ENCODE data around the gene SETD9. TPM values are rescaled to one million over a fixed set of nuclear protein-coding genes. Genes with fewer than 3 reads are reported as not detected.
A peak's percentile ranks its signal among the peaks of the same experiment; 100 is the strongest.

Gene SETD9
- 10 to 100 TPM; 10.1 to 29.2 (median 15.0) TPM for polyA plus RNA-seq
- long read RNA-seq, donor 1, transcript SETD9-202 (5 exons, 1,009 nt), result minor isoform, 5 of 28 reads
- long read RNA-seq, donor 1, transcript SETD9-201 (6 exons, 1,619 nt), result major isoform, 6 of 28 reads
- long read RNA-seq, donor 1, partial matches to known transcripts, result 12 of 28 reads
- long read RNA-seq, donor 1, other reads (novel, unspliced or antisense), result 0 of 28 reads
- long read RNA-seq, donor 2, partial matches to known transcripts, result 0 of 2 reads
- long read RNA-seq, donor 2, other reads (novel, unspliced or antisense), result 0 of 2 reads
- long read RNA-seq, donor 3, partial matches to known transcripts, result 6 of 10 reads
- long read RNA-seq, donor 3, other reads (novel, unspliced or antisense), result 0 of 10 reads
- long read RNA-seq, donor 4, result 0 reads
- long read RNA-seq, donor 5, result 0 reads
- long read RNA-seq, donor 6, partial matches to known transcripts, result 0 of 7 reads
- long read RNA-seq, donor 6, other reads (novel, unspliced or antisense), result 0 of 7 reads
- long read RNA-seq, donor 7, transcript SETD9-201 (6 exons, 1,619 nt), result major isoform, 5 of 10 reads
- long read RNA-seq, donor 7, transcript SETD9-202 (5 exons, 1,009 nt), result major isoform, 5 of 10 reads
- long read RNA-seq, donor 7, partial matches to known transcripts, result 0 of 10 reads
- long read RNA-seq, donor 7, other reads (novel, unspliced or antisense), result 0 of 10 reads
- long read RNA-seq, donor 8, result 0 reads
- long read RNA-seq, donor 9, partial matches to known transcripts, result 0 of 1 reads
- long read RNA-seq, donor 9, other reads (novel, unspliced or antisense), result 0 of 1 reads
- long read RNA-seq, donor 10, partial matches to known transcripts, result 12 of 16 reads
- long read RNA-seq, donor 10, other reads (novel, unspliced or antisense), result 0 of 16 reads

- WGBS, 3 donors, result 0% methylated on average over 68 to 84 of the region's 84 CpGs
- Histone ChIP-seq H3K9me3 (ENCODE audit: control insufficient read depth in 2 of 2, insufficient read depth in 1 of 2, low read depth in 1 of 2, low read length in 1 of 2) (no peaks in the 10 kb centered on the region), H3K4me3 (ENCODE audit: low read depth in 1 of 3, low read length in 3 of 3) (peak within 1 kb of the TSS; percentile 33 to 72 (median 57)), H3K27ac (ENCODE audit: low read depth in 1 of 3, low read length in 2 of 3) (peak within 1 kb of the TSS; percentile 97 to 99 (median 98)), H3K36me3 (ENCODE audit: control insufficient read depth in 3 of 3, insufficient read depth in 2 of 3, low read depth in 1 of 3, low read length in 3 of 3) (peaks cover 0 to 10% (median 1%) of the 10 kb centered on the region in 3 donors), H3K4me1 (ENCODE audit: control insufficient read depth in 3 of 3, insufficient read depth in 2 of 3, low read depth in 1 of 3, low read length in 2 of 3) (peaks cover 0 to 5% (median 5%) of the 10 kb centered on the region in 3 donors), H3K27me3 (ENCODE audit: control insufficient read depth in 3 of 3, insufficient read depth in 3 of 3, low read length in 3 of 3) (no peaks in the 10 kb centered on the region)
- FAIRE-seq (no peak), DNase-seq (peak; percentile 98 to 99)
Observed at GRCh38 chr5:56909294-56910209, at the start of gene SETD9. Gene SETD9, plus strand, starts transcription at chr5:56909596. Its CDS starts 50 bp downstream, at chr5:56909646.

- Histone ChIP-seq H3K9me3 (ENCODE audit: control insufficient read depth in 2 of 2, insufficient read depth in 1 of 2, low read depth in 1 of 2, low read length in 1 of 2) (no peaks in the 10 kb centered on the region), H3K4me3 (ENCODE audit: low read depth in 1 of 3, low read length in 3 of 3) (no peak overlapping the region), H3K27ac (ENCODE audit: low read depth in 1 of 3, low read length in 2 of 3) (no peak overlapping the region), H3K4me1 (ENCODE audit: control insufficient read depth in 3 of 3, insufficient read depth in 2 of 3, low read depth in 1 of 3, low read length in 2 of 3) (peaks cover 0 to 4% (median 0%) of the 10 kb centered on the region in 3 donors), H3K36me3 (ENCODE audit: control insufficient read depth in 3 of 3, insufficient read depth in 2 of 3, low read depth in 1 of 3, low read length in 3 of 3) (peaks cover 4 to 21% (median 15%) of the 10 kb centered on the region in 3 donors), H3K27me3 (ENCODE audit: control insufficient read depth in 3 of 3, insufficient read depth in 3 of 3, low read length in 3 of 3) (no peaks in the 10 kb centered on the region)
- DNase-seq (no peak), FAIRE-seq (no peak)
- WGBS, 3 donors, result 85 to 90% (median 90%) methylated on average over 4 of the region's 4 CpGs
Observed at GRCh38 chr5:56861893-56862485, 47.4 kb upstream of the SETD9 start.

GRCh38 chr5:56862909-56863308 is 46.5 kb upstream of the SETD9 start:
- H3K9me3 ChIP-seq (ENCODE audit: control insufficient read depth in 2 of 2, insufficient read depth in 1 of 2, low read depth in 1 of 2, low read length in 1 of 2), result no peaks in the 10 kb centered on the region
- peaks cover 0 to 4% (median 0%) of the 10 kb centered on the region in 3 donors for H3K4me1 ChIP-seq (ENCODE audit: control insufficient read depth in 3 of 3, insufficient read depth in 2 of 3, low read depth in 1 of 3, low read length in 2 of 3)
- H3K27me3 ChIP-seq (ENCODE audit: control insufficient read depth in 3 of 3, insufficient read depth in 3 of 3, low read length in 3 of 3), result no peaks in the 10 kb centered on the region
- peaks cover 2 to 21% (median 13%) of the 10 kb centered on the region in 3 donors for H3K36me3 ChIP-seq (ENCODE audit: control insufficient read depth in 3 of 3, insufficient read depth in 2 of 3, low read depth in 1 of 3, low read length in 3 of 3)
- H3K27ac ChIP-seq (ENCODE audit: low read depth in 1 of 3, low read length in 2 of 3), result no peak overlapping the region
- H3K4me3 ChIP-seq (ENCODE audit: low read depth in 1 of 3, low read length in 3 of 3), result no peak overlapping the region
- WGBS, 3 donors, result 70 to 79% (median 74%) methylated on average over 3 of the region's 3 CpGs
- FAIRE-seq (no peak), DNase-seq (peak in 1 of 2 donors; percentile 50)

GRCh38 chr5:56871777-56872176 is 37.6 kb upstream of the SETD9 start:
- no peaks in the 10 kb centered on the region for H3K27me3 ChIP-seq (ENCODE audit: control insufficient read depth in 3 of 3, insufficient read depth in 3 of 3, low read length in 3 of 3)
- H3K4me1 ChIP-seq (ENCODE audit: control insufficient read depth in 3 of 3, insufficient read depth in 2 of 3, low read depth in 1 of 3, low read length in 2 of 3), result no peaks in the 10 kb centered on the region
- H3K9me3 ChIP-seq (ENCODE audit: control insufficient read depth in 2 of 2, insufficient read depth in 1 of 2, low read depth in 1 of 2, low read length in 1 of 2), result no peaks in the 10 kb centered on the region
- DNase-seq, result no peak
- peaks cover 6 to 18% (median 10%) of the 10 kb centered on the region in 3 donors for H3K36me3 ChIP-seq (ENCODE audit: control insufficient read depth in 3 of 3, insufficient read depth in 2 of 3, low read depth in 1 of 3, low read length in 3 of 3)
- no peak overlapping the region for H3K27ac ChIP-seq (ENCODE audit: low read depth in 1 of 3, low read length in 2 of 3)
- 83 to 94% (median 92%) methylated on average over 2 of the region's 2 CpGs for WGBS, 3 donors
- H3K4me3 ChIP-seq (ENCODE audit: low read depth in 1 of 3, low read length in 3 of 3), result no peak overlapping the region
- no peak for FAIRE-seq

GRCh38 chr5:56873056-56873455 is 36.3 kb upstream of the SETD9 start:
- 58 to 98% (median 77%) methylated on average over 3 of the region's 3 CpGs for WGBS, 3 donors
- Histone ChIP-seq H3K9me3 (ENCODE audit: control insufficient read depth in 2 of 2, insufficient read depth in 1 of 2, low read depth in 1 of 2, low read length in 1 of 2) (no peaks in the 10 kb centered on the region), H3K27me3 (ENCODE audit: control insufficient read depth in 3 of 3, insufficient read depth in 3 of 3, low read length in 3 of 3) (no peaks in the 10 kb centered on the region), H3K4me1 (ENCODE audit: control insufficient read depth in 3 of 3, insufficient read depth in 2 of 3, low read depth in 1 of 3, low read length in 2 of 3) (no peaks in the 10 kb centered on the region), H3K27ac (ENCODE audit: low read depth in 1 of 3, low read length in 2 of 3) (no peak overlapping the region), H3K36me3 (ENCODE audit: control insufficient read depth in 3 of 3, insufficient read depth in 2 of 3, low read depth in 1 of 3, low read length in 3 of 3) (peaks cover 7 to 16% (median 14%) of the 10 kb centered on the region in 3 donors), H3K4me3 (ENCODE audit: low read depth in 1 of 3, low read length in 3 of 3) (no peak overlapping the region)
- FAIRE-seq, result no peak
- DNase-seq, result no peak

GRCh38 chr5:56876327-56876726 is 33.1 kb upstream of the SETD9 start:
- H3K27me3 ChIP-seq (ENCODE audit: control insufficient read depth in 3 of 3, insufficient read depth in 3 of 3, low read length in 3 of 3), result no peaks in the 10 kb centered on the region
- DNase-seq, result no peak
- peaks cover 11 to 16% (median 15%) of the 10 kb centered on the region in 3 donors for H3K36me3 ChIP-seq (ENCODE audit: control insufficient read depth in 3 of 3, insufficient read depth in 2 of 3, low read depth in 1 of 3, low read length in 3 of 3)
- no peak for FAIRE-seq
- 82 to 89% (median 88%) methylated on average over 3 of the region's 3 CpGs for WGBS, 3 donors
- no peaks in the 10 kb centered on the region for H3K4me1 ChIP-seq (ENCODE audit: control insufficient read depth in 3 of 3, insufficient read depth in 2 of 3, low read depth in 1 of 3, low read length in 2 of 3)
- no peak overlapping the region for H3K27ac ChIP-seq (ENCODE audit: low read depth in 1 of 3, low read length in 2 of 3)
- H3K9me3 ChIP-seq (ENCODE audit: control insufficient read depth in 2 of 2, insufficient read depth in 1 of 2, low read depth in 1 of 2, low read length in 1 of 2), result no peaks in the 10 kb centered on the region
- H3K4me3 ChIP-seq (ENCODE audit: low read depth in 1 of 3, low read length in 3 of 3), result no peak overlapping the region

- FAIRE-seq, result no peak
- H3K9me3 ChIP-seq (ENCODE audit: control insufficient read depth in 2 of 2, insufficient read depth in 1 of 2, low read depth in 1 of 2, low read length in 1 of 2), result no peaks in the 10 kb centered on the region
- H3K4me1 ChIP-seq (ENCODE audit: control insufficient read depth in 3 of 3, insufficient read depth in 2 of 3, low read depth in 1 of 3, low read length in 2 of 3), result no peaks in the 10 kb centered on the region
- no peak for DNase-seq
- H3K27ac ChIP-seq (ENCODE audit: low read depth in 1 of 3, low read length in 2 of 3), result no peak overlapping the region
- H3K27me3 ChIP-seq (ENCODE audit: control insufficient read depth in 3 of 3, insufficient read depth in 3 of 3, low read length in 3 of 3), result no peaks in the 10 kb centered on the region
- WGBS, 3 donors, result 98 to 99% (median 98%) methylated on average over 5 of the region's 5 CpGs
- H3K36me3 ChIP-seq (ENCODE audit: control insufficient read depth in 3 of 3, insufficient read depth in 2 of 3, low read depth in 1 of 3, low read length in 3 of 3), result peaks cover 23 to 25% (median 24%) of the 10 kb centered on the region in 3 donors
- no peak overlapping the region for H3K4me3 ChIP-seq (ENCODE audit: low read depth in 1 of 3, low read length in 3 of 3)
Observed at GRCh38 chr5:56881571-56881970, 27.8 kb upstream of the SETD9 start.
